ENCODE measurements around the gene SH3RF3. TPM values are rescaled to one million over a fixed set of nuclear protein-coding genes. Genes with fewer than 3 reads are reported as not detected.
A peak's percentile ranks its signal among the peaks of the same experiment; 100 is the strongest.

SH3RF3 gene
- total and polyA plus RNA-seq, 2 of the 13 experiments (the other 11 are each of a cell fraction or from before 2014, with no cell fraction given), result 0.04 TPM; not detected in 1

DNA sequence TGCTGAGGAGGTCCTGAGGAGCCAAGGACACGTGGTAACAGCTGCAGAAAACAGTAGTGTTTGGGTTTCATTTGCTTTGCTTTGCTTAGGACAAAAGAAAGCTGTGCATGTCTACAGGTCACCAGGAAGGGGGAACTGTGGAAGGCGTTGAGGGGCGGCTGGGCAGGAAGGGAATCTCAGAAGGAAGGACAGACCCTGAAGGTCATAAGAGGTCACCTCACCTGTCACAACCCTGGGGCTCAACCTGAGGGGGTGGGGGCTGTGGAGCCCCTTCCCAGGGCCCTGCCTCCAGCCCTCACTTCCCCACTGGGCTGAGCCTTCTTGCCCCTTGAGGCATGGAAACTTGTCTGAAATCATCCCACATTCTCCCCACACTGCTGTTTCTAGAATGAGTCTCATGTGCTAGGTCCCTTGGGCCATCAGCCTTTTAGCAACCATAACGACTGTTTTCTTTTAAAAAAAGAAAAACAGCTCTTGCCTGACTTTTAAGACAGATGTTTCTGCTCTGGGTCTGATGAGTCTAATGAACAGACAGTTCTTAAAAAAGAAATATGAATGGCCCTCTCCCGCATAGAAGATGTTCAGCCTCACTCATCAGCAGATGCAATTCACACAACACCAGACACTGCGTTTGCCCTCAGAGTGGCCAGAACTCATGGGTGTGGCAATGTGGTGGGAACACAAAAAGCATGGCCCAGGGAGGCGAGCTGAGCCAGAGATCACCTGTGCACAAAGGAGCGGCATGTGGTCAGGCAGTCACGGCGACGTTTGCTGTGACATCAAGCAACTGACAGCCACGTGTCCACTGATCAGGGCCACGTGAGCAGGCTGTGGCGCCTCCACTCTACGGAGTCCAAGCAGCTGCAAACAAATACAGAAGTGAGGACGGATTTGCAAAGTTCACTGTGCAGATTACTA lies 400.8 kb downstream of the SH3RF3 start (continued):
- peak; percentile 77 for TF ChIP-seq ZBTB7A (CRISPR knock-in tag; IDR thresholded peaks at IDR 0.05)
- no peak for TF ChIP-seq ZNF264 (CRISPR knock-in tag; IDR thresholded peaks at IDR 0.05)
- TF ChIP-seq, protein P1, sequence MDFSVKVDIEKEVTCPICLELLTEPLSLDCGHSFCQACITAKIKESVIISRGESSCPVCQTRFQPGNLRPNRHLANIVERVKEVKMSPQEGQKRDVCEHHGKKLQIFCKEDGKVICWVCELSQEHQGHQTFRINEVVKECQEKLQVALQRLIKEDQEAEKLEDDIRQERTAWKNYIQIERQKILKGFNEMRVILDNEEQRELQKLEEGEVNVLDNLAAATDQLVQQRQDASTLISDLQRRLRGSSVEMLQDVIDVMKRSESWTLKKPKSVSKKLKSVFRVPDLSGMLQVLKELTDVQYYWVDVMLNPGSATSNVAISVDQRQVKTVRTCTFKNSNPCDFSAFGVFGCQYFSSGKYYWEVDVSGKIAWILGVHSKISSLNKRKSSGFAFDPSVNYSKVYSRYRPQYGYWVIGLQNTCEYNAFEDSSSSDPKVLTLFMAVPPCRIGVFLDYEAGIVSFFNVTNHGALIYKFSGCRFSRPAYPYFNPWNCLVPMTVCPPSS (IDR thresholded peaks at IDR 0.05), result no peak
- TF ChIP-seq TOE1 (CRISPR knock-in tag; IDR thresholded peaks at IDR 0.05), result no peak
- no peak for TF ChIP-seq NFATC3 (CRISPR knock-in tag; IDR thresholded peaks at IDR 0.05)
- TF ChIP-seq ZNF564 (CRISPR knock-in tag; IDR thresholded peaks at IDR 0.05), result no peak
- TF ChIP-seq FOXJ3 (CRISPR knock-in tag; IDR thresholded peaks at IDR 0.05; ENCODE audit: borderline replicate concordance), result no peak
- TF ChIP-seq NONO (IDR thresholded peaks at IDR 0.05), result no peak
- TF ChIP-seq NONO (CRISPR knock-in tag; conservative IDR thresholded peaks at IDR 0.05), result no peak
- no peak for TF ChIP-seq ZFYVE20 (CRISPR knock-in tag; IDR thresholded peaks at IDR 0.05; ENCODE audit: borderline replicate concordance, low read depth)
- TF ChIP-seq ONECUT2 (CRISPR knock-in tag; IDR thresholded peaks at IDR 0.05), result no peak
- no peak for TF ChIP-seq ZMAT5 (CRISPR knock-in tag; IDR thresholded peaks at IDR 0.05; ENCODE audit: borderline replicate concordance, low read depth)
- no peak for TF ChIP-seq ATF5 (CRISPR knock-in tag; IDR thresholded peaks at IDR 0.05; ENCODE audit: low read depth)
- TF ChIP-seq HNRNPLL (IDR thresholded peaks at IDR 0.05; ENCODE audit: low read depth, low read length, poor library complexity, severe bottlenecking), result no peak
- no peak for TF ChIP-seq ZNF253 (CRISPR knock-in tag; IDR thresholded peaks at IDR 0.05; ENCODE audit: borderline replicate concordance)
- TF ChIP-seq REXO4 (CRISPR knock-in tag; IDR thresholded peaks at IDR 0.05; ENCODE audit: borderline replicate concordance), result no peak
- no peak for TF ChIP-seq KLF15 (CRISPR knock-in tag; IDR thresholded peaks at IDR 0.05; ENCODE audit: borderline replicate concordance)
- no peak for TF ChIP-seq PAX8 (CRISPR knock-in tag; IDR thresholded peaks at IDR 0.05; ENCODE audit: borderline replicate concordance)
- no peak for TF ChIP-seq GPN1 (CRISPR knock-in tag; IDR thresholded peaks at IDR 0.05; ENCODE audit: borderline replicate concordance)
- TF ChIP-seq, protein P2, sequence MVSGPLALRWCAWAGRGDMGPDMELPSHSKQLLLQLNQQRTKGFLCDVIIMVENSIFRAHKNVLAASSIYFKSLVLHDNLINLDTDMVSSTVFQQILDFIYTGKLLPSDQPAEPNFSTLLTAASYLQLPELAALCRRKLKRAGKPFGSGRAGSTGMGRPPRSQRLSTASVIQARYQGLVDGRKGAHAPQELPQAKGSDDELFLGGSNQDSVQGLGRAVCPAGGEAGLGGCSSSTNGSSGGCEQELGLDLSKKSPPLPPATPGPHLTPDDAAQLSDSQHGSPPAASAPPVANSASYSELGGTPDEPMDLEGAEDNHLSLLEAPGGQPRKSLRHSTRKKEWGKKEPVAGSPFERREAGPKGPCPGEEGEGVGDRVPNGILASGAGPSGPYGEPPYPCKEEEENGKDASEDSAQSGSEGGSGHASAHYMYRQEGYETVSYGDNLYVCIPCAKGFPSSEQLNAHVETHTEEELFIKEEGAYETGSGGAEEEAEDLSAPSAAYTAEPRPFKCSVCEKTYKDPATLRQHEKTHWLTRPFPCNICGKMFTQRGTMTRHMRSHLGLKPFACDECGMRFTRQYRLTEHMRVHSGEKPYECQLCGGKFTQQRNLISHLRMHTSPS (CRISPR knock-in tag; IDR thresholded peaks at IDR 0.05; ENCODE audit: low read depth), result no peak
- TF ChIP-seq ZNF205 (CRISPR knock-in tag; IDR thresholded peaks at IDR 0.05), result no peak
- no peak for TF ChIP-seq CENPBD1 (CRISPR knock-in tag; IDR thresholded peaks at IDR 0.05; ENCODE audit: borderline replicate concordance, low read depth)
- TF ChIP-seq ZNF616 (CRISPR knock-in tag; IDR thresholded peaks at IDR 0.05; ENCODE audit: low read depth), result no peak
- TF ChIP-seq NBN (conservative IDR thresholded peaks at IDR 0.05), result no peak
- no peak for TF ChIP-seq PAF1 (CRISPR knock-in tag; IDR thresholded peaks at IDR 0.05)
- no peak for TF ChIP-seq FOXO1 (CRISPR knock-in tag; IDR thresholded peaks at IDR 0.05)
- no peak for TF ChIP-seq ASH2L (IDR thresholded peaks at IDR 0.05; ENCODE audit: insufficient read length, low read depth, low read length)
